HG02884 (cell line): ENCODE results near the gene MSL3.

Experiments used
- ATAC-seq: cut with Tn5 transposase; IDR thresholded peaks from one replicate; pipeline ENCODE4 v1.9.1; 2021; ENCODE audit warnings: mild to moderate bottlenecking, moderate library complexity; ENCODE audit not compliant: unreplicated experiment

Gene MSL3

DNA sequence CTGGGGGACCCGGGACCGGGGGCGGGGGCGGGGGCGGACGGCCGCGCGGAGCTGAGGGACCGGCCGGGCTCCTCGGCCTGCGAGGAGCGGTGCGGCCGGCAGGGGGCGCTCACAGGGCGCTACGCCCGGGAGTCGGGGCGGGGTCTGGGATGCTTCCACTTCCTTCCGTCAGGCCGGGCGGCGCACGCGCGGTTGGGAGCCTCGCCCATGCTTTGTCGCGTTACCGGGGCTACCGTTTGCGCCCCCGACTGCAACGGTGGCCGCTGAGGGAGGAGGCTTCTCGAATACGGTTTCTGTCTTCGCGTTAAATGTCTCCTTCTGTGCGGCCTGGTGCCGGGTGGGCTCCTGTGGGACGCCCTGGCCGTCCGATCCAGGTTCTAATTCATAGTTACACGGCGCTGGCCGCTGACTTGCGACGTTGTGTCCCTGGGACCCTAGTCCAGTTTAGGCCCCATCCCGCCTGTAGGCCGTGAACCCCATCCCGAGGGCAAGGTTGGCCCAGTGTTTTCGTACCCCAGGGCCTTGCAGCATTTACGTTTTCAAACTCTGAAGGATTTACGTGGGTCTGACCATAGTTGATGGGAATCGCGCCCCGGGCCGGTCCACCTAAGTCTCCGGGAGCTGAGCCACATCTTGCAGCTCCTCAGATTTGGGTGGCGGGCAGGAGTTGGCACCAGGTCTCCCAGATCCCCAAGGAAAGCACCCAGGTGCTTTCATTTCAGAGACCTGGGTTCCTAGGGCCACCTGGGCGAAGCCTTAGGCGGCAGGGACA is 549 bp downstream of the MSL3 start:
- ATAC-seq = peak; percentile 31

DNA sequence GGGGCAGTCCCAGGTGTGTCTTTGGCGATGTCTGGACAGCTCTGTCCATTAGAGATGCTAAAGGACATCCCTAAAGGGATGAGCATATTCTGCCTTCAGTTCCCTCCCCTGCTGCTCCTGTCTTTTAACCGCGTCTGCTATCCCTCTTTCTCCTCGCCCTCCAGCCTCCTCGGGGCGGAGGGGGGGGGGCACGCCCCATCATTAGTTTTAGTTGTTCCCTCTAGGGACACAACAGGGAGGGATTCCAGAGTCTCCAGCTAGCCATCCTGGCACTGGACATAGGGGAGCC is 1.1 kb downstream of the MSL3 start:
- no peak for ATAC-seq

DNA sequence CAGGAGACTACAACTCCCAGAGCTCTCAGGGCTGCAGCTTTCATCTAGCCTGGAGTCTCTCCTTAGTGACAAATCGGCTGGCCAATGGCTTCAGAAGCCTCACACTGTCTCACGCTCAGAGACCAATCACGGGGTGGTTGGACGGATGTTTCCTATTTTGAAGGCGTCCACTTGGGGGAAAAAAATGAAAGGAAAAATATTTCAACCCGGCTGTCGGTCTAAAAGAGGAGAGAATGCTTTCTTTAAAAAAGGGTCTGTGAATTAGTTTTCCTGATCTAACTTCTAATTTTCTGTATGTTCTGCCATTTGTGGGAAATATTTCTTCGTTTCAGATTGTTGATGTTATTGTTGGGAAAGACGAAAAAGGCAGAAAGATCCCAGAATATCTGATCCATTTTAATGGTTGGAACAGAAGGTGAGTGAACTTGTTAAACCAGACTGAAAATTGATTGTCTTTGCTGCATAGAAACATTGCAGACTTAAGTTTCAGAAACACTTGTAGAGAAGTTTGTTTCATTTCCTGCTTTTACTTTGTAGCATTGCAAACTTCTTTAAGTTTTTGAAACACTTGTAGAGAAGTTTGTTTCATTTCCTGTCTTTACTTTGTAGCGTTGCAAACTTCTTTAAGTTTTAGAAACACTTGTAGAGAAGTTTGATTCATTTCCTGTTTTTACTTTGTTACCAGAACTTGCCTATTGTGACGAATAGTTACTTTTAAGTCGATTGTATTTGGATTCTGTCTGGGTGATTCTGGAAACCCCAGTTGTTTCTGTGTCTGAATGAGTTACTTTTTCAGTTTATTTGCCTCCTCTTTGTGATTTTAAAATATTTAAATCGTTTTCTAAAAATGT is 1.6 kb downstream of the MSL3 start:
- peak; percentile 73 for ATAC-seq

- no peak for ATAC-seq
Observed at GRCh38 chrX:11760958-11761357, 2.9 kb downstream of the MSL3 start.

- ATAC-seq = no peak
Observed at GRCh38 chrX:11764602-11765067, 6.6 kb downstream of the MSL3 start.

- ATAC-seq = no peak
Observed at GRCh38 chrX:11765449-11765848, 7.4 kb downstream of the MSL3 start.

- ATAC-seq = no peak
Observed at GRCh38 chrX:11766487-11766886, 8.4 kb downstream of the MSL3 start.

GRCh38 chrX:11768039-11768438 is 10.0 kb downstream of the MSL3 start:
- ATAC-seq = peak; percentile 78

GRCh38 chrX:11770320-11770719 is 12.3 kb downstream of the MSL3 start:
- peak; percentile 56 for ATAC-seq

DNA sequence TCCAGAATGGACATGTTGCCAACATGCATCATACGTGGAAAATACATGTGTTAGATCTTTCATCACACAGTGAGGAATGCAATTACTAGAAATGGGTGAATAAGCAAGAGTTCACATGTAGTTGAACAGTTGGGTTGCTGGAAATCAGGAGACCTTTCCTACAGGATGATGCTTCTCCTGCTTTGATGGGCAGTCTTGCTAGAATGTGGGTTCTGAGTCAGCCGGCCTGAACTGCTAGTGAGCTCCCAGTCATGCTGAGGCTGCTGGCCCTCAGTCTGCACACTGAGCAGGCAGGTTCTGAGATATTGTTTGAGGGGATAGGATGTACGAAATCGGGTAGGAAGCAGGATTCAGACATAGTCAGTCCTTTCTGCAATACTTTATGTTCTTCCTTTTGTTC is 20.2 kb downstream of the MSL3 start:
- no peak for ATAC-seq

DNA sequence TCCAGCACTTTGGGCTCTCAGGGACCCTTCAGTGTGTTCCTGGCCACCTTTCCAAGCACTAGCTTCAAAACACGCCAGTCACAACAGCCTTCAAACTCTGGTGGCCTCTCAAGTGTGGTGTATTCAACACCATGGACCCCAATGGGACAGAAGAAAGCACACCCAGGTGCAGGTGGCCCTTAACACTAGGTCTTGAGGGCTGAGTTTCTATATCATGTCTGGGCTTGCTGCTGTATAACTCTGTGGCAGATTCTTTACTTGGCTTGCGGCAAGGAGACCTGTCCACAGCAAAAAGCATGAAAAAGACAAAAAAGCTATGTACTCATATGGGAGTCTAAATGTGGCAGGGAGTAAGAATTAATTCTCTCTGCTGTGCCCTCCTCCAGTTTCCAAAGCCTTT is 23.1 kb downstream of the MSL3 start:
- ATAC-seq = no peak

- no peak for ATAC-seq
Observed at GRCh38 chrX:11781734-11782370, 23.8 kb downstream of the MSL3 start.

DNA sequence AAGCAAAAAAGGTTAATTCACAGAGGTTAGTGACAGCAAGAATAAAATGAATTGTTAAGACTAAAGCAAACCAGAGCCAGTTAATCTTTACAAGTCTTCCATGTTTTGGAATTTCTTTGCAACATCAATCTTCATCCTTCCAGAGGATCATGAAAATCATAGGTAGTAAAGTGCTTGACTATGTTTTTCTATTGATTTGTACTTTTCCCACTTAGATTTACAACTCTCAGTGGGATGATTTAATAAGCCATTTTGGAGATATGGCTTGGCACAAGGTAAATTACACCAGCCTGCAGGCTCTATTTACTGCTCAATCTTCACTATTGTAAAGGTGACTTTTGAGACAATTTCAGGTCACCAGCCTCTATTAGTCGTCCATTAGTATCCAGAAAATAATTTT is 26.5 kb downstream of the MSL3 start:
- ATAC-seq = no peak

- no peak for ATAC-seq
Observed at GRCh38 chrX:11786862-11787261, 28.8 kb downstream of the MSL3 start.

DNA sequence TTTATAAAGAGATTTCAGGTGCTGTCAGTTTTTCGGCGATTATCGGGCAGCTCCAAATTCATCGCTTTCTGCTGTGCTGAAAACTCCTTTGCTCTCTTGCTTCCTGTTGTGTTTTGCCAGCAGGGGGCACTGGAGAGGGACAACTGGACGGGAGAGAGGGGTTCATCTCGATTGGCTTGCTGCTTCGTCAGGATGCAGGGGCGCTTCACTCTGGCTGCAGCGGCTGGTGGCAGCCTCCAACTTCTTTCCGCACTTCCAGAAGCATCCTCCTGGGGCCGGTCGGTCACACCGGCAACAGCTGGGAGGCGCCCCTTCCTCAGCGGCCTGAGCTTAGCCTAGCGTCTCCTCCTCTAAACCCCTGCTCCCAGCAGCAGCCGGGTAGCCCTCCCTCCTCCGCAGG is 29.5 kb downstream of the MSL3 start:
- ATAC-seq = no peak

- ATAC-seq = peak; percentile 42
Observed at GRCh38 chrX:11789809-11790208, 31.8 kb downstream of the MSL3 start.

DNA sequence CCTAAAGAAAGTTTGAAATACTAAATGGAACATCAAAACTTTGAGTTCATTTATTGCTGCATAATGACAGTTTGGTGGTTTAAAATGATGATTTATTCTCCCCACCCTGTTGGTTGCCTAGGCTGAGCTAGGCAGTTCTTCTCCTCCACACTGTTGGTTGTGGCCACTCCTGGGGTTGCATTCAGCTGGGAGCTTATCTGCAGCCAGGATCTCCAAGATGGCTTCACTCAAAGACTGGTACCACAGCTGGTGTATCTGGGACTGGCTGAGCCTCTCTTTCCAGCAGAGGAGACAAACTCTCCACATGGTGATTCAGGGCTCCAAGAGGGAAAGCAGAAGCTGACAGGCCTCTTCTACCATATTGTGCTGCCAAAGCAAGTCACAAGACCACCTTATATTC is 33.1 kb downstream of the MSL3 start:
- ATAC-seq = no peak

GRCh38 chrX:11791537-11791936 is 33.5 kb downstream of the MSL3 start:
- ATAC-seq = no peak

GRCh38 chrX:11792461-11793421 is 34.7 kb downstream of the MSL3 start:
- peak; percentile 77 for ATAC-seq

DNA sequence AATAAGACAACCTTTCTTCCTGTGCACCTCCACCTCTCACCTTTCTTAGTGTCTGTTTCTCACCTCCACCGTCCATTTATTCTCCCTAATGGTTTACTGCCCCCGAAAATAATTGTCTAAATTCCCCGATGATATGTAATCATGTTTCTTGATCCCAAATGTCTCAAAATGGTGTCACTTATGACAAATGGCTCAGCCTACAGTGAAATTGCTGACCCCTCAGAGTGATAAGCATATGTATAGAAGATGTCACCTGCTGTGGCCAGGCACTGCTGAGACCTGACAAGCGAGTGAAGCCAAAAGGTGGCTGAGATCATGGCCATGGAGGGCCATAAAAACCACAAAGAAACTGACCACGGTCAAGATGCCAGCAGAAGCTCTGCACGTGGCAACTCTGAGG is 35.7 kb downstream of the MSL3 start:
- no peak for ATAC-seq

GRCh38 chrX:11813341-11813740 is 55.3 kb downstream of the MSL3 start:
- no peak for ATAC-seq
